SK-N-SH (cell line): ENCODE measurements around the gene KRT85.

Source experiments
- CHD2 ChIP-seq: fragments of 150-350 bp; IDR thresholded peaks from 2 replicates; pipeline ENCODE4 v1.6.1; 2018; ENCODE audit warnings: low read length; ENCODE audit not compliant: partially characterized antibody
- EP300 ChIP-seq, 2 experiments: IDR thresholded peaks; 2 replicates each; pipeline versions ENCODE4 v1.4.0 to v1.6.1; 2012; ENCODE audit warnings: borderline replicate concordance in 1 of 2, low read depth in 1 of 2, low read length in 1 of 2
- EZH2phosphoT487 ChIP-seq: fragments of 200-600 bp; sonication (generic); IDR thresholded peaks from 2 replicates; pipeline ENCODE4 v1.6.1; 2017; ENCODE audit warnings: low read depth, mixed run types, mild to moderate bottlenecking, antibody characterized with exemption, moderate library complexity, borderline replicate concordance
- FOSL2 ChIP-seq: IDR thresholded peaks from 2 replicates; pipeline ENCODE4 v1.4.0; 2012; ENCODE audit warnings: low read depth, mild to moderate bottlenecking, moderate library complexity, borderline replicate concordance
- GABPA ChIP-seq: IDR thresholded peaks from 2 replicates; pipeline ENCODE4 v1.4.0; 2012; ENCODE audit warnings: low read depth, mild to moderate bottlenecking
- MAX ChIP-seq: IDR thresholded peaks from 2 replicates; pipeline ENCODE4 v1.4.0; 2012; ENCODE audit warnings: low read depth
- POLR2AphosphoS5 ChIP-seq: IDR thresholded peaks from 2 replicates; pipeline ENCODE4 v1.6.1; 2012; ENCODE audit warnings: low read depth, low read length
- RAD21 ChIP-seq: IDR thresholded peaks from 2 replicates; pipeline ENCODE4 v1.6.1; 2012; ENCODE audit warnings: mild to moderate bottlenecking, low read length
- SIN3A ChIP-seq: IDR thresholded peaks from 2 replicates; pipeline ENCODE4 v1.6.1; 2012; ENCODE audit warnings: low read depth, mild to moderate bottlenecking, low read length, moderate library complexity, borderline replicate concordance
- TAF1 ChIP-seq: IDR thresholded peaks from 2 replicates; pipeline ENCODE4 v1.6.1; 2012; ENCODE audit warnings: low read depth, mild to moderate bottlenecking, low read length, moderate library complexity, borderline replicate concordance
- YY1 ChIP-seq: IDR thresholded peaks from 2 replicates; pipeline ENCODE4 v1.4.0; 2012; ENCODE audit warnings: low read depth, mild to moderate bottlenecking
- TF ChIP-seq, protein P1 (sequence below): fragments of 200-600 bp; sonication (generic); IDR thresholded peaks from 2 replicates; pipeline ENCODE4 v1.6.1; 2017; ENCODE audit warnings: antibody characterized with exemption, mild to moderate bottlenecking, moderate library complexity
- TF ChIP-seq, protein P2 (sequence below): IDR thresholded peaks from 2 replicates; pipeline ENCODE4 v1.6.1; 2012; ENCODE audit warnings: mild to moderate bottlenecking, low read depth, low read length, moderate library complexity
- TF ChIP-seq, protein P3 (sequence below): fragments of 150-350 bp; IDR thresholded peaks from 2 replicates; pipeline ENCODE4 v1.6.1; 2016; ENCODE audit warnings: mild to moderate bottlenecking, low read depth, low read length

DNA sequence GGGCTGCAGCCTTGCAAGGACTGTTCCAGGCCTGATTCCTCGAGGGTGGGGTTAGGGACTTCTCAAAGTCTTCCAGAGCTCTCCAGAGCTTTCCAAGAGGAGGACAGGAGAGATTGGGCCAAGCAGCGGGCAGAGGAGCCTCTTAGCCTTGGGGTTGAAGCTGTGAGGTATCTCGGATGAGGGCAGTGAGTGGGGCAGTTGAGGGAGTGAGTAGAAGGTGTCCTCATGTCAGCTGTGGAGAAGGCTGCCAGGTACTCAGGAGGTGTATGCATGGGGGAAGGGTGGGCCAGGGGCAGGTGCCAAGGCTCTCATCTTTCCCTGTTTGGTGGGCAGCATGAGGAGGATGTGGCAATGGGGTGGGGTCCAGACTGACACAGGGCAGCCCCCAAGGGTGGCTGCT is 53.8 kb downstream of the KRT85 start:
- TF ChIP-seq, protein P1, sequence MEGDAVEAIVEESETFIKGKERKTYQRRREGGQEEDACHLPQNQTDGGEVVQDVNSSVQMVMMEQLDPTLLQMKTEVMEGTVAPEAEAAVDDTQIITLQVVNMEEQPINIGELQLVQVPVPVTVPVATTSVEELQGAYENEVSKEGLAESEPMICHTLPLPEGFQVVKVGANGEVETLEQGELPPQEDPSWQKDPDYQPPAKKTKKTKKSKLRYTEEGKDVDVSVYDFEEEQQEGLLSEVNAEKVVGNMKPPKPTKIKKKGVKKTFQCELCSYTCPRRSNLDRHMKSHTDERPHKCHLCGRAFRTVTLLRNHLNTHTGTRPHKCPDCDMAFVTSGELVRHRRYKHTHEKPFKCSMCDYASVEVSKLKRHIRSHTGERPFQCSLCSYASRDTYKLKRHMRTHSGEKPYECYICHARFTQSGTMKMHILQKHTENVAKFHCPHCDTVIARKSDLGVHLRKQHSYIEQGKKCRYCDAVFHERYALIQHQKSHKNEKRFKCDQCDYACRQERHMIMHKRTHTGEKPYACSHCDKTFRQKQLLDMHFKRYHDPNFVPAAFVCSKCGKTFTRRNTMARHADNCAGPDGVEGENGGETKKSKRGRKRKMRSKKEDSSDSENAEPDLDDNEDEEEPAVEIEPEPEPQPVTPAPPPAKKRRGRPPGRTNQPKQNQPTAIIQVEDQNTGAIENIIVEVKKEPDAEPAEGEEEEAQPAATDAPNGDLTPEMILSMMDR: no peak
- TF ChIP-seq POLR2AphosphoS5 (no peak), RAD21 (no peak), GABPA (no peak), EP300 (IDR thresholded peaks at IDR 0.05; ENCODE audit: borderline replicate concordance in 1 of 2, low read depth in 1 of 2, low read length in 1 of 2) (no peak), MAX (no peak), EZH2phosphoT487 (no peak), SIN3A (no peak), FOSL2 (no peak), TAF1 (no peak), CHD2 (no peak), YY1 (no peak)
- TF ChIP-seq, protein P2, sequence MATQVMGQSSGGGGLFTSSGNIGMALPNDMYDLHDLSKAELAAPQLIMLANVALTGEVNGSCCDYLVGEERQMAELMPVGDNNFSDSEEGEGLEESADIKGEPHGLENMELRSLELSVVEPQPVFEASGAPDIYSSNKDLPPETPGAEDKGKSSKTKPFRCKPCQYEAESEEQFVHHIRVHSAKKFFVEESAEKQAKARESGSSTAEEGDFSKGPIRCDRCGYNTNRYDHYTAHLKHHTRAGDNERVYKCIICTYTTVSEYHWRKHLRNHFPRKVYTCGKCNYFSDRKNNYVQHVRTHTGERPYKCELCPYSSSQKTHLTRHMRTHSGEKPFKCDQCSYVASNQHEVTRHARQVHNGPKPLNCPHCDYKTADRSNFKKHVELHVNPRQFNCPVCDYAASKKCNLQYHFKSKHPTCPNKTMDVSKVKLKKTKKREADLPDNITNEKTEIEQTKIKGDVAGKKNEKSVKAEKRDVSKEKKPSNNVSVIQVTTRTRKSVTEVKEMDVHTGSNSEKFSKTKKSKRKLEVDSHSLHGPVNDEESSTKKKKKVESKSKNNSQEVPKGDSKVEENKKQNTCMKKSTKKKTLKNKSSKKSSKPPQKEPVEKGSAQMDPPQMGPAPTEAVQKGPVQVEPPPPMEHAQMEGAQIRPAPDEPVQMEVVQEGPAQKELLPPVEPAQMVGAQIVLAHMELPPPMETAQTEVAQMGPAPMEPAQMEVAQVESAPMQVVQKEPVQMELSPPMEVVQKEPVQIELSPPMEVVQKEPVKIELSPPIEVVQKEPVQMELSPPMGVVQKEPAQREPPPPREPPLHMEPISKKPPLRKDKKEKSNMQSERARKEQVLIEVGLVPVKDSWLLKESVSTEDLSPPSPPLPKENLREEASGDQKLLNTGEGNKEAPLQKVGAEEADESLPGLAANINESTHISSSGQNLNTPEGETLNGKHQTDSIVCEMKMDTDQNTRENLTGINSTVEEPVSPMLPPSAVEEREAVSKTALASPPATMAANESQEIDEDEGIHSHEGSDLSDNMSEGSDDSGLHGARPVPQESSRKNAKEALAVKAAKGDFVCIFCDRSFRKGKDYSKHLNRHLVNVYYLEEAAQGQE: no peak
- TF ChIP-seq, protein P3, sequence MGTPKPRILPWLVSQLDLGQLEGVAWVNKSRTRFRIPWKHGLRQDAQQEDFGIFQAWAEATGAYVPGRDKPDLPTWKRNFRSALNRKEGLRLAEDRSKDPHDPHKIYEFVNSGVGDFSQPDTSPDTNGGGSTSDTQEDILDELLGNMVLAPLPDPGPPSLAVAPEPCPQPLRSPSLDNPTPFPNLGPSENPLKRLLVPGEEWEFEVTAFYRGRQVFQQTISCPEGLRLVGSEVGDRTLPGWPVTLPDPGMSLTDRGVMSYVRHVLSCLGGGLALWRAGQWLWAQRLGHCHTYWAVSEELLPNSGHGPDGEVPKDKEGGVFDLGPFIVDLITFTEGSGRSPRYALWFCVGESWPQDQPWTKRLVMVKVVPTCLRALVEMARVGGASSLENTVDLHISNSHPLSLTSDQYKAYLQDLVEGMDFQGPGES: no peak
